OCI-LY3 (cell line): ENCODE measurements around the gene PIK3AP1.

Source experiments
- H2AFZ ChIP-seq: fragments of 200-600, 300-600 bp; shearing (Covaris generic); 2 replicates; pipeline ENCODE4 v1.6.0; 2014; ENCODE audit warnings: antibody characterized with exemption, low read depth, low read length
- H3K27ac ChIP-seq: fragments of 200-600, 300-600 bp; sonication (generic); 2 replicates; pipeline ENCODE4 v1.5.1; 2014; ENCODE audit warnings: mild to moderate bottlenecking, low read length, moderate library complexity, mixed read lengths
- H3K27me3 ChIP-seq: fragments of 200-600, 300-600 bp; sonication (generic); 2 replicates; pipeline ENCODE4 v1.6.1; 2014; ENCODE audit warnings: low read depth, low read length, mixed read lengths
- H3K36me3 ChIP-seq: fragments of 200-600, 300-600 bp; sonication (generic); replicated peaks from 2 replicates; pipeline ENCODE3; 2014; ENCODE audit warnings: low read depth, low read length, mixed read lengths
- H3K4me1 ChIP-seq: fragments of 300-600, 200-600 bp; sonication (generic); 2 replicates; pipeline ENCODE4 v1.6.1; 2014; ENCODE audit warnings: low read length, mixed read lengths
- H3K4me2 ChIP-seq: fragments of 200-600, 300-600 bp; sonication (generic); 2 replicates; pipeline ENCODE4 v1.6.1; 2014; ENCODE audit warnings: low read length, mixed read lengths
- H3K4me3 ChIP-seq: fragments of 300-600, 200-600 bp; sonication (generic); 2 replicates; pipeline ENCODE4 v1.5.1; 2014; ENCODE audit warnings: antibody characterized with exemption, mild to moderate bottlenecking, low read length, moderate library complexity
- H3K79me2 ChIP-seq: fragments of 300-600, 200-600 bp; shearing (Covaris generic); 2 replicates; pipeline ENCODE4 v1.6.1; 2014; ENCODE audit warnings: mild to moderate bottlenecking, low read length, mixed read lengths
- H3K9ac ChIP-seq: fragments of 300-600, 200-600 bp; shearing (Covaris generic); 2 replicates; pipeline ENCODE4 v1.6.0; 2014; ENCODE audit warnings: mild to moderate bottlenecking, low read length, moderate library complexity
- H3K9me3 ChIP-seq: fragments of 200-600, 300-600 bp; shearing (Covaris generic); 2 replicates; pipeline ENCODE4 v1.6.1; 2014; ENCODE audit warnings: low read length, mixed read lengths; ENCODE audit not compliant: insufficient read depth
- H4K20me1 ChIP-seq: fragments of 200-600, 300-600 bp; sonication (generic); 2 replicates; pipeline ENCODE4 v1.6.1; 2016; ENCODE audit warnings: low read length, mixed read lengths; ENCODE audit not compliant: insufficient read depth
- CTCF ChIP-seq: fragments of 200-600, 300-600 bp; sonication (generic); IDR thresholded peaks from 2 replicates; pipeline ENCODE4 v1.5.1; 2014; ENCODE audit warnings: antibody characterized with exemption, low read length, low read depth
- EZH2phosphoT487 ChIP-seq: fragments of 200-600 bp; shearing (Covaris generic); IDR thresholded peaks from 2 replicates; pipeline ENCODE4 v1.6.1; 2018; ENCODE audit warnings: antibody characterized with exemption, mixed run types, low read depth

Gene PIK3AP1

GRCh38 chr10:96645191-96645721 is 75.1 kb downstream of the PIK3AP1 start:
- Histone ChIP-seq H3K27ac (peak overlapping the region; percentile 98), H3K4me2 (peak overlapping the region; percentile 46), H3K4me1 (peaks cover 76% of the 10 kb centered on the region), H3K9me3 (no peaks in the 10 kb centered on the region), H3K79me2 (no peaks in the 10 kb centered on the region), H3K27me3 (no peaks in the 10 kb centered on the region), H3K9ac (peak overlapping the region; percentile 66), H4K20me1 (no peaks in the 10 kb centered on the region), H3K36me3 (peaks cover 43% of the 10 kb centered on the region), H3K4me3 (peak overlapping the region; percentile 30), H2AFZ (0 out of 2 replicates have a peak overlapping the region, but pooled peaks have one; percentile 32)
- TF ChIP-seq CTCF, result no peak
- TF ChIP-seq EZH2phosphoT487, result no peak

- Histone ChIP-seq H3K27me3 (no peaks in the 10 kb centered on the region), H3K27ac (no peak overlapping the region), H3K9ac (no peak overlapping the region), H3K36me3 (peaks cover 37% of the 10 kb centered on the region), H3K9me3 (no peaks in the 10 kb centered on the region), H3K4me2 (no peak overlapping the region), H3K4me1 (peaks cover 63% of the 10 kb centered on the region), H3K79me2 (no peaks in the 10 kb centered on the region), H2AFZ (no peak overlapping the region), H4K20me1 (no peaks in the 10 kb centered on the region), H3K4me3 (no peak overlapping the region)
- 0 out of 2 replicates have a peak, but pooled peaks have one; percentile 4 for TF ChIP-seq CTCF
- TF ChIP-seq EZH2phosphoT487, result no peak
Observed at GRCh38 chr10:96643920-96644319, 76.4 kb downstream of the PIK3AP1 start.

- Histone ChIP-seq H3K4me1 (peaks cover 53% of the 10 kb centered on the region), H3K4me3 (no peak overlapping the region), H3K27ac (no peak overlapping the region), H3K27me3 (no peaks in the 10 kb centered on the region), H3K79me2 (no peaks in the 10 kb centered on the region), H2AFZ (no peak overlapping the region), H4K20me1 (no peaks in the 10 kb centered on the region), H3K36me3 (peaks cover 37% of the 10 kb centered on the region), H3K9me3 (no peaks in the 10 kb centered on the region), H3K9ac (no peak overlapping the region), H3K4me2 (no peak overlapping the region)
- peak; percentile 79 for TF ChIP-seq CTCF
- no peak for TF ChIP-seq EZH2phosphoT487
Observed at GRCh38 chr10:96642973-96643372, 77.3 kb downstream of the PIK3AP1 start.

- Histone ChIP-seq H3K9me3 (no peaks in the 10 kb centered on the region), H3K27ac (no peak overlapping the region), H3K79me2 (no peaks in the 10 kb centered on the region), H3K4me3 (no peak overlapping the region), H3K9ac (no peak overlapping the region), H3K36me3 (peaks cover 37% of the 10 kb centered on the region), H4K20me1 (no peaks in the 10 kb centered on the region), H3K27me3 (no peaks in the 10 kb centered on the region), H2AFZ (no peak overlapping the region), H3K4me1 (peaks cover 49% of the 10 kb centered on the region), H3K4me2 (no peak overlapping the region)
- TF ChIP-seq EZH2phosphoT487 (no peak), CTCF (no peak)
Observed at GRCh38 chr10:96642530-96642929, 77.8 kb downstream of the PIK3AP1 start.
